GM18861 (cell line): ENCODE data around the gene EEF1A2.

Experiments used
- ATAC-seq: cut with Tn5 transposase; IDR thresholded peaks from one replicate; pipeline ENCODE4 v1.9.1; 2021; ENCODE audit not compliant: unreplicated experiment

EEF1A2 gene

GRCh38 chr20:63500902-63501817 is 2.3 kb upstream of the EEF1A2 start:
- no peak for ATAC-seq

GRCh38 chr20:63500151-63500901 is 1.4 kb upstream of the EEF1A2 start:
- ATAC-seq, result no peak

- no peak for ATAC-seq
Observed at GRCh38 chr20:63499338-63499969, 571 bp upstream of the EEF1A2 start.

DNA sequence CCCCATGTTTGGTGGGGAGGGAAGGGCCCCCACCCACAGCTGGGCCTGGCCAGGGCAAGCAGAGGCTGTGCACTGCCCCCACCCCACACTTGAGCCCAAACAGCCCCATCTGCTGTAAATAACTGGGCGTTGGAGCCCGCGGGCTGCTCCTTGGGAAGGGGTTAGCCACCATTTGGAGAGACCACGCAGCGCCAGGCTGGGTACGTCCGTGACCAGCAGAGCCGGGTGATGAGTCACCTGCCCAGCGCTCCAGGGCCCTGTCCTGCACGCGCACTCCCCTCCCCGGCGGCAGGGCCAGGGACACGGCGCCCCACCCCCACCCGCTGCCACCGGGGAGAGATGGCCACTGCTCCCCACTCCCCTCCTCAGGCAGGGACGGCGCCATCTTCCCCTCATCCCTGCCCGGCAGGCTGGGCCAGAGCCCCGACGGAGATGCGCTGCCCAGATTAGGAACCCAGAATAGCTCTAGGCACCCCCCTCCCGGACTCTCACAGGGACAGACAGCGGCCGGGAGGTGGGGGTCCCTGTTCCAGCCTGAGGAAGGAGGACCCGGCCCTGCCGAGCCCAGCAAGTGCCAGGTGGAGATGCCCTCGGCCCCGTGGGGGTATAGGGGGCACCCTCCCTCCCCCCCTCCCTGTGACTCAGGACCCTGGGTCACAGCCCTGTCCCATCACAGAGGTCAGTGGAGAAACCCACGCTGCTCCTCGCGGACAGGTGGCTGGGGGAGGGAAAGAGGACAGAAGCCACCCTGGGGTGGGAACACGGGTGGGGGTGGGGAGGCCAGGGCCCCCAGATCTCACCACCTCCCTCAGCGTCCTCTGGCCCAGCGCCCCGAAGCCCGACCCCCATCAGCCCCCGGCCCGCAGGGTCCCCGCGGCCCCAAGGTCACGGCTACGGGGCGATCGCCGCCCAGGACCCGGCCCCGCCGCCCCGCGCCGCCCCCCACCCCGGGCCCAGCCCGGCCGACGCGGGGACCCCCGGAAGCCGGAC is 642 bp downstream of the EEF1A2 start:
- ATAC-seq, result no peak

- no peak for ATAC-seq
Observed at GRCh38 chr20:63497138-63497945, 1.5 kb downstream of the EEF1A2 start.

DNA sequence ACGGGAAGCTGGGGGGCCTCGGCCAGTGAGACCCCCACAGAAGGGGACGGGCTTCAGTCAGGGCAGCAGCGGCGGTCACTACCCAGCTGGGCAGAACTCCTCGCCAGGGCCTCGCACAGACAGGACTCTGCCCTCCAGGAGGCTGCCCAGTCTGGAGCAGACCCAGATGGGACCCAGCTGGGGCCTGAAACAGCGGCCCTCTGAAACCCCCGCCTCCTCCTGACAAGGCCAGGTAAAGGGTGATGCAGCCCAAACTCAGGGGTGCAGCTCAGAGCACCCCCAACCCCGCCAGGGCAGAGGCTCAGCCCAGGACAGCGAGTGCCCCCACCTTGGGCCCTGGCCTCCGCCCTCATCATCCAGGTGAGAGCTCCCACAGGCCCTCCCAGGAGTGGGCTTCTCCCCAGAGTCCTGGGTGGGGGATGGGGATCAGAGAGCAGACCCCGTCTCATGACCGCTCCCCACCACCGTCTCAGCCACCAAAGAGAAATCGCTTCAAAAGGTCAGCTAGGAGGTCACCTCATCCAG is 2.2 kb downstream of the EEF1A2 start:
- ATAC-seq, result no peak

GRCh38 chr20:63495741-63496595 is 2.9 kb downstream of the EEF1A2 start:
- no peak for ATAC-seq

DNA sequence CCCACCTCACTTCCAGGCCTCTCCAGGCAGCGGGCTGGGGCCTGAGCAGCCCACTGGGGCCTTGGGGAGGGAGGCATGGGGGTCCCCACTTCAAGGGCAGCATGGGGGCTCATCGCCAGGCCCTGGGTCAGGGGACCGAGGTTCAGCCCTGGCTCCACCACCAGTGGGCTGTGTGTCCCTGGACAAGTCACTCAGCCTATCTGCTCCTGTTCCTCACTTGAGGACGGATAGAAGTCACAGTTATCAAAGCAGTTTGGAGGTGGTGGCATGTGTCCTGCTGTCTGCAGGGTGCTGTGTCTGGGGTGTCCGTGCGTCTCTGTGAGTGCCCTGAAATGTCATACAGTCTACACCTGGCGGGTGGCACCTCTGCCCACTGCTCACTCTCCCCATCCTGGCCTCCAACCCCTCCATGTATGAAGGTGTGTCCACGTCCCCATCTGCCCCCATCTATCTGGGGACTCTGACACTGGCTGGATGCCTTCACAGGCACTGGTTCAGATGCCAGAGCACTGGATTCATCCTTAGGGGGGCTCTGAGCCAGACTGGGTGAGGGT is 3.6 kb downstream of the EEF1A2 start:
- ATAC-seq, result no peak

DNA sequence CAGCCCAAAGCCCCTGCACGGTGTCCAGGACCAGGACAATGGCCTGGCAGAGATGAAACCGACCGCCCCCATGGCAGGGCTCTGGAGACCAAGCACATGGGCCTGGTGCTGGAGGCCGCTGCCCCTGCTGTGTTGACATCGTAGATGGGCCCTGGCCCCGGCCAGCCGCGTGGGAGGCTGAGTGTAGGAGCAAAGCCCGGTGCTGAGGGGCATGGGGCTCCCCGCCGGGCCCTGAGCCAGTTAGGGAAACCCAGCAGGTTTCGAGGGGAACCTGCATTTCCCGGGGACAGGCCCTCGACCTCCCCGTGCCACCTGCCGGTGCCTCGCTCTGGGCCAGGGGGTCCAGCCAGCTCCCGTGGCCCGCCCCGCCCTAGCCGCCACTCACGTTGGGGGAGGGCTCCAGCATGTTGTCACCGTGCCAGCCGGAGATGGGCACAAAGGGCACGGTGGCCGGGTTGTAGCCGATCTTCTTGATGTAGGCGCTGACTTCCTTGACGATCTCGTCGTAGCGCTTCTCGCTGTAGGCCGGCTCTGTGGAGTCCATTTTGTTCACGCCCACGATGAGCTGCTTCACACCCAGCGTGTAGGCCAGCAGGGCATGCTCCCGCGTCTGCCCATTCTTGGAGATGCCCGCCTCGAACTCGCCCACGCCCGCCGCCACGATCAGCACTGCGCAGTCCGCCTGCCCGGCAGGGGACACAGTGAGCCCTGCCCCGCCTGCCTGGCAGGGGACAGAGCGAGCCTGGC is 4.3 kb downstream of the EEF1A2 start:
- ATAC-seq, result no peak

GRCh38 chr20:63494084-63494419 is 4.8 kb downstream of the EEF1A2 start:
- ATAC-seq, result no peak

DNA sequence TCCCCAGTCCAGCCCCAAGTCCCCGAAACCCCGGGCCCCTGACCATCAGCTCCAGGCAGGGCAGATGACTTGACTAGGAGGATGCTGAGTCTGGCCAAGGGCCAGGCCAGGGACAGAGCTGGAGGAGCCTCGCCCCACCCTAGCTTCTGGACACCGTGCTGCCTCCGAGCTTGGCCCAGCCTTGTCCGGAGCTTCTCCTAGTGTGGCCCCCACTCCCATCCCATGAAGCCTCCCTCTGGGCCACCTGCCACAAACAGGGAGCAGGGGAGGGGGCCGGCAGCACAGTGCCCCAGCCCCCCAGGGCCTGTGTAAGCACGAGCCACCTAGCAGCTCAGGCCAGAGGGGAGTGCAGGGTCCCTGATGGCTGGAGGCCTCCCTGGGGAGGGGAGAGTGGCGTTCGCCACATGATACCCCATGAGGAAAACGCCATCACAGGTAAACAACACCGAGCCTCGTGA is 5.3 kb downstream of the EEF1A2 start:
- ATAC-seq, result no peak

- no peak for ATAC-seq
Observed at GRCh38 chr20:63492982-63493381, 5.9 kb downstream of the EEF1A2 start.

- ATAC-seq, result no peak
Observed at GRCh38 chr20:63492518-63492917, 6.4 kb downstream of the EEF1A2 start.

GRCh38 chr20:63491635-63492230 is 7.2 kb downstream of the EEF1A2 start:
- ATAC-seq, result no peak

GRCh38 chr20:63491078-63491477 is 7.8 kb downstream of the EEF1A2 start:
- no peak for ATAC-seq

GRCh38 chr20:63490416-63490815 is 8.5 kb downstream of the EEF1A2 start:
- ATAC-seq, result no peak
